Osteoblast (primary cell): ENCODE results near the gene CLTC. TPM values are rescaled to one million over a fixed set of nuclear protein-coding genes. Genes with fewer than 3 reads are reported as not detected.

Source experiments
- DNase-seq: peaks from one replicate; pipeline ENCODE4 v3.0.0; 2011; ENCODE audit warnings: low spot score, mixed read lengths; ENCODE audit not compliant: insufficient read length; ENCODE audit errors: missing footprints
- H2AFZ ChIP-seq: 2 replicates; pipeline ENCODE4 v1.6.0; 2011; ENCODE audit warnings: mild to moderate bottlenecking, low read length
- H3K27ac ChIP-seq: 2 replicates; pipeline ENCODE4 v1.5.1; 2011; ENCODE audit warnings: mild to moderate bottlenecking, low read depth, low read length, moderate library complexity
- H3K27me3 ChIP-seq: 2 replicates; pipeline ENCODE4 v1.6.0; 2012; ENCODE audit warnings: mild to moderate bottlenecking, control low read depth, inconsistent platforms, low read length, moderate library complexity; ENCODE audit not compliant: insufficient read depth
- H3K36me3 ChIP-seq: 2 replicates; pipeline ENCODE4 v1.5.1; 2011; ENCODE audit warnings: mild to moderate bottlenecking, low read length, control low read depth, moderate library complexity; ENCODE audit not compliant: insufficient read depth
- H3K4me1 ChIP-seq: 2 replicates; pipeline ENCODE4 v1.5.1; 2011; ENCODE audit warnings: mild to moderate bottlenecking, low read length, control low read depth, moderate library complexity; ENCODE audit not compliant: insufficient read depth
- H3K4me2 ChIP-seq: 2 replicates; pipeline ENCODE4 v1.6.0; 2011; ENCODE audit warnings: mild to moderate bottlenecking, low read length; ENCODE audit not compliant: insufficient read depth
- H3K4me3 ChIP-seq: fragments of 200-600 bp; sonication (generic); 3 replicates; pipeline ENCODE4 v1.5.1; 2012; ENCODE audit warnings: mild to moderate bottlenecking, low read length, inconsistent platforms; ENCODE audit not compliant: insufficient read depth
- H3K79me2 ChIP-seq: 2 replicates; pipeline ENCODE4 v1.6.0; 2012; ENCODE audit warnings: mild to moderate bottlenecking, low read length, control low read depth, inconsistent platforms; ENCODE audit not compliant: insufficient read depth
- H3K9me3 ChIP-seq: 2 replicates; pipeline ENCODE4 v1.5.1; 2011; ENCODE audit warnings: low read depth, low read length, control low read depth
- H4K20me1 ChIP-seq: 2 replicates; pipeline ENCODE4 v1.6.0; 2012; ENCODE audit warnings: mild to moderate bottlenecking, low read length, control low read depth; ENCODE audit not compliant: insufficient read depth
- total RNA-seq: library from RNA; depleted of rRNA; stranded (reverse); fragments of >200 nt; gene quantifications from 2 replicates; pipeline ENCODE4 v1.2.3, GENCODE V29; 2012
- TF ChIP-seq, protein P1 (sequence below): IDR thresholded peaks from 2 replicates; pipeline ENCODE4 v1.5.1; 2011; ENCODE audit warnings: mild to moderate bottlenecking, low read depth, low read length, moderate library complexity; ENCODE audit errors: extremely low read depth

Gene CLTC
- total RNA-seq, 1 donor, result 518 TPM

DNA sequence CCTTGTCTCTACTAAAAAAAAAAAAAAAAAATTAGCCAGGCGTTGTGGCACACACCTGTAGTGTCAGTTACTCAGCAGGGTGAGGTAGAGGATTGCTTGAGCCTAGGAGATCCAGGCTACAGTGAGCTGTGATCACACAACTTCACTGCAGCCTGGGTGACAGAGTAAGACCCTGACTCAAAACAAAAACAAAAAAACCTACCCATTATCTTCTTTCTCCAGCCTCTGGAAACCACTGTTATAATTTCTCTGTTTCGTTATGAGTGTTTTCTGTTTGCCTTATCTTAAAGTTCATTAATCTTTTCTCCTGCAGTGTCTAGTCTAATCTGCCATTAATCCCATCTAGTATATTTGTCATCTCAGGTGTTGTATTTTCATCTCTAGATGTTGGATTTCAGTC lies 18.6 kb upstream of the CLTC start:
- H3K27ac ChIP-seq, result no peak overlapping the region
- H2AFZ ChIP-seq, result no peak overlapping the region
- no peak for DNase-seq
- no peaks in the 10 kb centered on the region for H3K9me3 ChIP-seq
- no peaks in the 10 kb centered on the region for H3K27me3 ChIP-seq
- no peak overlapping the region for H3K4me2 ChIP-seq
- H3K4me1 ChIP-seq, result no peaks in the 10 kb centered on the region
- no peak overlapping the region for H3K4me3 ChIP-seq
- no peaks in the 10 kb centered on the region for H4K20me1 ChIP-seq
- peaks cover 32% of the 10 kb centered on the region for H3K36me3 ChIP-seq
- TF ChIP-seq, protein P1, sequence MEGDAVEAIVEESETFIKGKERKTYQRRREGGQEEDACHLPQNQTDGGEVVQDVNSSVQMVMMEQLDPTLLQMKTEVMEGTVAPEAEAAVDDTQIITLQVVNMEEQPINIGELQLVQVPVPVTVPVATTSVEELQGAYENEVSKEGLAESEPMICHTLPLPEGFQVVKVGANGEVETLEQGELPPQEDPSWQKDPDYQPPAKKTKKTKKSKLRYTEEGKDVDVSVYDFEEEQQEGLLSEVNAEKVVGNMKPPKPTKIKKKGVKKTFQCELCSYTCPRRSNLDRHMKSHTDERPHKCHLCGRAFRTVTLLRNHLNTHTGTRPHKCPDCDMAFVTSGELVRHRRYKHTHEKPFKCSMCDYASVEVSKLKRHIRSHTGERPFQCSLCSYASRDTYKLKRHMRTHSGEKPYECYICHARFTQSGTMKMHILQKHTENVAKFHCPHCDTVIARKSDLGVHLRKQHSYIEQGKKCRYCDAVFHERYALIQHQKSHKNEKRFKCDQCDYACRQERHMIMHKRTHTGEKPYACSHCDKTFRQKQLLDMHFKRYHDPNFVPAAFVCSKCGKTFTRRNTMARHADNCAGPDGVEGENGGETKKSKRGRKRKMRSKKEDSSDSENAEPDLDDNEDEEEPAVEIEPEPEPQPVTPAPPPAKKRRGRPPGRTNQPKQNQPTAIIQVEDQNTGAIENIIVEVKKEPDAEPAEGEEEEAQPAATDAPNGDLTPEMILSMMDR, result no peak
- no peaks in the 10 kb centered on the region for H3K79me2 ChIP-seq

DNA sequence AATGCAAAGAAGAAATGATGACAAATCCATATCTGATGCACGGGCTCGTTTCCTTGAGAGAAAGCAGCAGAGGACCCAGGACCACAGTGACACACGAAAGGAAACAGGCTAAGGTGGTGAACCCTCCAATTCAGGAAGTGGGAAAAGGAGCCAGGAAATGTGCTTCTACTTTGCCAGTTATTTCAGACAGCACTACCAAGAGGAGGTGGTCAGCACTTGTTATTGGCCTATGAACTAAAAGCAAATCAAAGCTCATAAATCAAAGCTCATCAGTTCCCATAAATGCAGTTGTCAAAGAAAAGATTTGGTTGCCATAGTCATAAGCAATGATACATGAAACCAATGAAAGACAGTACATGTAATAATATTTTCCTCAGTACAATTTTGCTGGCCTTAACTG lies 12.6 kb upstream of the CLTC start:
- TF ChIP-seq, protein P1, result no peak
- no peak overlapping the region for H3K4me3 ChIP-seq
- H4K20me1 ChIP-seq, result no peaks in the 10 kb centered on the region
- H3K27me3 ChIP-seq, result no peaks in the 10 kb centered on the region
- no peaks in the 10 kb centered on the region for H3K4me1 ChIP-seq
- H2AFZ ChIP-seq, result no peak overlapping the region
- no peaks in the 10 kb centered on the region for H3K79me2 ChIP-seq
- H3K9me3 ChIP-seq, result no peaks in the 10 kb centered on the region
- DNase-seq, result peak; percentile 1
- no peak overlapping the region for H3K27ac ChIP-seq
- no peak overlapping the region for H3K4me2 ChIP-seq
- peaks cover 32% of the 10 kb centered on the region for H3K36me3 ChIP-seq

DNA sequence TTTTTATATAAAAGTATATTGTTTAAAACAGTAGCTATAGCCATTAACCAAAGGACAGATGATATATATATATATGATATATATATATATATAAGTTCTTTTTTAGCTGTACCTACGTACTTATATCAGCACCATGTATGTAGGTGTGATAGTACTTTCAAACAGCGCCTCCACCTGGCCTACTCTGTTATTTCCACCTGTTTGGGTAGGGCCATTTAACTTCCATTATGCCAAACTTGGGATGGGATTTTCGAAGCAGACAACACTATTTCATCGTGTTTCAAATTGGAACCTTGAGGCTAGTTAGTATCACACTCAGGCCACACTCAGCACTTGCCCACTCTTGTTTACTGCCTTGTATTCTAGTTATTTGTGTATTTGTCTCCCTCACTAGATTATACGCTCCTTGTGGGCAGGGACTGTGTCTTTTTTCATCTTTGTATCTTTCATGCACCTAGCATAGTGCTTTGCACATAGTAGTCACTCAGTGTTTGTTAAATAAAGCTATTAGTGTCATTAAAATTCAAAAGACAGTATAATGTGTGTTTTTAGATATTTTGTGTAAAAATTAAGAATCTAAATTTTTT lies 11.8 kb upstream of the CLTC start:
- Histone ChIP-seq H3K27ac (no peak overlapping the region), H2AFZ (no peak overlapping the region), H3K4me2 (no peak overlapping the region), H3K4me3 (no peak overlapping the region), H3K27me3 (no peaks in the 10 kb centered on the region), H3K36me3 (peaks cover 24% of the 10 kb centered on the region), H3K79me2 (no peaks in the 10 kb centered on the region), H4K20me1 (no peaks in the 10 kb centered on the region), H3K9me3 (no peaks in the 10 kb centered on the region), H3K4me1 (no peaks in the 10 kb centered on the region)
- peak; percentile 11 for DNase-seq
- TF ChIP-seq, protein P1, result no peak

DNA sequence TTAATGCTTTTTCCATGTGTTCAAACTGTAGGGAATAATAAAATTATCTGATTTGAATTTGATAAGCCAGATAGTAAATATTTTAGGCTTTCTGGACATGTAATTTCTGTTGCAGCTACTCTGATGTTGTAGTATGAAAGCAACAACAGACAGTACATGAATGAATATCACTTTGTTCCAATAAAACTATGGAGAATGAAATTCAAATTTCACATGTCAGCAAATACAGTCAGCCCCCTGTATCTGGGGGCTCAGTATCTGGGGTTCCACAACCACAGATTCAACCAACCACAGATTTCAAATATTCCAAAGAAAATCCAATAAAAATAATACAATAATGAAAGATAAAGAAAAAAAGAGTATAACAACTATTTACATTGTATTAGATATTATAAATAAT lies 8.2 kb upstream of the CLTC start:
- Histone ChIP-seq H3K9me3 (no peaks in the 10 kb centered on the region), H3K36me3 (peaks cover 9% of the 10 kb centered on the region), H3K27ac (no peak overlapping the region), H4K20me1 (no peaks in the 10 kb centered on the region), H3K79me2 (no peaks in the 10 kb centered on the region), H3K27me3 (no peaks in the 10 kb centered on the region), H3K4me3 (no peak overlapping the region), H2AFZ (no peak overlapping the region), H3K4me2 (no peak overlapping the region), H3K4me1 (no peaks in the 10 kb centered on the region)
- TF ChIP-seq, protein P1, result no peak
- DNase-seq, result no peak
